Ureter (tissue), 1 donor: ENCODE data around the gene MRPS6. TPM values are rescaled to one million over a fixed set of nuclear protein-coding genes. Genes with fewer than 3 reads are reported as not detected.
A peak's percentile ranks its signal among the peaks of the same experiment; 100 is the strongest.

Source experiments
- DNase-seq: peaks from one replicate; pipeline ENCODE4 v3.0.0-alpha.2; 2020; ENCODE audit warnings: low spot score
- total RNA-seq: library from RNA; stranded (reverse); gene quantifications from one replicate; pipeline ENCODE4 v1.2.4, GENCODE V29; 2023
- donor health status: DM: yes; HTN: yes; CAD: no.

MRPS6 gene
- 43.5 TPM for total RNA-seq

DNA sequence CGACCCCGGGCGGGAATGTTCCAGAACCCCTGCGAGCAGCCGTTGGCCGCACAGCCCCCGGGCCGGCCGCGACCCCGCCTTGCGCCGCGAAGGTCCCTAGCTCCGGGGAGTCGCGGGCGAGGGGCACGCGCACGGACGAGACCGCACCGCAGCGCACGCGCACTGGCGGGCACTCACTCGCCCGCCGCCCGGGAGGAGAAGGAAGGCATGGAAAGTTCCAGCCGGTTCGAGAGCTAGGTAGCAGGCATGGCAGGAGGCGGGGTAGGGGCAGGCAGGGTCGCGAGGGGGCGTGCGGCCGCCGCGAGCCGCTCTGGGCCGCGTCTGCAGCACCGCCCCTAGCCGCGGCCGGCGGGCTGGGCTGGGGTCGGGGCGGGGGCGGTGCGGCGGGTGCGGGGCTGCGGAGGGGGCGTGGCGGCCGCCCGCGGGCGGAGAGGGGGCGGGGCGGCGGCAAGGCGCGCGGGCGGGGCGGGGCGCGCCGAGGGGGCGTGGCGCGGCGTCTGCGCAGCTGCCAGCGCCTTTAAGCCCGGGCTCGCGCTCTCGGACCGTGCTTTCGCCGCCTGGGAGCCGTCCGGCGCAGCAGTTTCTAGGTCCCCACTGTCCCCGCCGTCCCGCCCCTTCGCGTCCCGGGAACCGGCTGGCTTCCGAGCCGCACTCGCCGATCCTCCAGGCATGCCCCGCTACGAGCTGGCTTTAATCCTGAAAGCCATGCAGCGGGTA is at the start of gene MRPS6, which contains the start of gene SLC5A3:
TSS of gene MRPS6 (plus strand) at position 547 of the 717 bp plus-strand sequence. CDS start at position 670, 123 bp downstream.
TSS of gene SLC5A3 (plus strand) at position 547 of the 717 bp plus-strand sequence. CDS start 21,621 bp downstream, outside the sequence.
- DNase-seq, result peak; percentile 84

DNA sequence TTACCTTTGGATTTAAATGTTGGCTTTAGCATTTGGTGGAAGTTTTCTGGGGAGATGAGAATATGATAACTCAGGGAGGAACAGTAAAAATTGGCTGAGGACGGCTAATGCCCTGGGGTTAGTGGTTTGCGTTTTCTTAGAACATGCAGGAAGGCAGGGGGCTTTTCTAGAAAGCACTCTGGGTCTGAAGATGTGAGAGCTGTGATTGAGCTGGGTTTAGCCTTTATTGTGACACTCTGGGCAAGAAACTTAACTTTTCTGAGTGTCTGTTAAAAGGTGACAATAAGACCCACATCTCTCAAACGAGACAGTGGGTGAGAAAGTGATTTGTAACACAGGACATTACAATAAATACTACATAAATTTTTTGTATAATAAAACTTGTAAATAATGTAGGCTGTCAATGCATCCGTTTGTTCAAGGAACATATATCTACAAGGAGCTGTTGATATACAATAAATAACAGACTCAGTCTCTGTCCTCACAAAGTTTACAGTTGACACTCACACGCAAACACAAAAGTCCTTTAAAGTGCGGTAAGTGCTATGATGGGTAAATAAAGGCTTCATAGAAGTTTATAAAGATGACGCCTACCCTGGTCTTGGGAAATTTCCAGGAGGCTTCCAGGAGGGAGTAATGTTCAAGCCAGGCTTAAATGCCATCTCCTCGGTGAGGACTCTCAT is 49.5 kb upstream of the MRPS6 start:
- DNase-seq, result no peak

DNA sequence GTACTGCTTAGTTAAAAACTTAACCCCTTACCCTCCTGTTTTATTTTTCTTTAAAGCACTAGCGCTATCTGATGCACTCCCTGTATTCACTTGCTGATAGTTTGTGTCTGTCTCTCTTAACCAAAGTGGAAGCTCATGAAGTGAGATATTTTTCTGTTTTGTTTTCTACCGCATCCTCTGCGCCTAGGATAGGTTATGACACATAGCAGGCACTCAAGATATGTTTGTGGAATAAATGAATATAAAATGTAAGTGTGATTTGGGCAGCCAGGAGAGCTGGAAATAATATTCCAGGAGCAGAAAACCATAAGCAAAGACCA is 49.0 kb upstream of the MRPS6 start:
- DNase-seq, result no peak

DNA sequence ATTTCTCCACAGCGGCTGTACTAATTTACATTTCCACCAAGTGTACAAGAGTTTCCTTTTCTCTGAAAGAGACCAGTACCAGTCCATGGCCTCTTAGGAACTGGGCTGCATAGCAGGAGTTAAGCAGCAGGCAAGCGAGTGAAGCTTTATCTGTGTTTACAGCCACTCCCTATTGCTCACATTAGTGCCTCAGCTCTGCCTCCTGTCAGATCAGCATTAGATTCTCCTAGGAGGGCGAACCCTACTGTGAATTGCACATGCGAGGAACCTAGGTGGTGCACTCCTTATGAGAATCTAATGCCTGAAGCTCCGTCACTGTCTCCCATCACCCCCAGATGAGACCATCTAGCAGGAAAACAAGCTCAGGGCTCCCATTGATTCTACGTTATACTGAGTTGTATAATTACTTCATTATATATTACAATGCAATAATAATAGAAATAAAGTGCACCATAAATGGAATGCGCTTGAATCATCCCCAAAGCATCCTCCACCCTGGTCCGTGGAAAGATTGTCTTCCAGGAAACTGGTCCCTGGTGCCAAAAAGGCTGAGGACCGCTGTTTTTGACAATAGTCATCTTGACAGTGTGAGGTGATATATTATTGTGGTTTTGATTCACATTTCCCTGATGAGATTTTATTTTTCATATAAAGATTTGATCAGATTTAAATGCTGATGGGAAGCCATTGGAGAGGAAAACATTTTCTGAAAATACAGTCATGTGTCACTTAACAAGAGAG is 45.5 kb upstream of the MRPS6 start:
- no peak for DNase-seq

DNA sequence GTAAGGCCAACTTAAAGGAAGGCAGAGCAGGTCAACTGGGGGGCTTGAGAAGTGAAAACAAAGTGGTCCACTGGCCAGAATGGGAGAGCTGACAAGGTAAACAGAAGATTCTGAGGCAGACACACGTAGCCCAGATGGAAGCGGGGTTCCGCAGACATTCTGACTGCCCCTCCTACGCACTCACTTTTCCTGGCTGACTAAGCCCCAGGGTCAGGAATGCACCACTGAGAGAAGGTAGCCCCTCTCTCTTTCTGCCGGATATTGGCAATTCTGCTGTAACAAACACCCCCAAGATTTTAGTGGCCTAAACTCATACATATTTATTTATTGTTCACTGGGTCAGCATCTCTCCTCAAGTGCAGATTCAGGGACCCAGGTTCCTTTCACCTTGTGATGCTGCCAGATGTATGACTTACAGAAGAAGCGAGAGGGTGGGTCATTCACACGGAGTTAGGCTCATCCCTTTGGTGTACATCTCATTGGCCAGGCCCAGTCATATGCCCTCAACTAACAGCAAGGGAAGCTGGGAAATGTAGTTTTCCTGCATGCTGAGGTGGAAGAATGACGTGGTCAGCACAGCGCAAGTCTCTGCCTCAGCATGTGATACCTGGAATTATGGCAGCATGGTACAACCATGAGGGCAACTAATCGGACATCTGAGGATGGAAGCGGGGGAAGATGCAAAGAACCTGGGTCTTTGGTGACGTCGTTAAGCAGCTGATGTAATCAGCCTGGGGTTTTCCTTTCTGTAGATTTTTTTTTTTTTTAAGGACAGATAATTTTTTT is 43.4 kb upstream of the MRPS6 start:
- DNase-seq, result no peak

DNA sequence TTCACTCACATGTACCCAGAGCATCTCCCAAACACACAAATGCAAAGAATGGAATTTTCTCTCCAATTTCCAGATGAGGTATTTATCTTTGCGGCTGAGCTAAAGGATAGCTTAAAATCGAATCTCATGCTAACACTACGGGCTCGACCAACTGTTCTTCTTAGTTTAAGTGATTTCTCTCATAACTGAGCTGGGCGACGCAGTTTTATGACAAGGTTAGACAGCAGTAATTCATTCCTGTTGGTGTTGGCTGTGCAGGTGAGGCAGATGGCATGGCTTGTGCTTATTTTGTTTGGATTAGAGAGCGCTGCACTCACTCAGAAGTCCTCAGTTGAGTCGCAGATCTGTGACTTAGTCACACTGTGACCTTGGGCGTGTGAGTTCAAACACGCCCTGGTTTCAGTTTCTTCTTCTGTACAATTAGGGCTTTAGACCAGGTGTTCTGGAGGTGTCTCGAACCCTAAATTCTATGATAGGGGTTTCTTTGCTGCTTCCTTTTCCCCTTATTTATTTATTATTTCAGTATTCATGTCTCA is 41.5 kb upstream of the MRPS6 start:
- DNase-seq, result no peak

DNA sequence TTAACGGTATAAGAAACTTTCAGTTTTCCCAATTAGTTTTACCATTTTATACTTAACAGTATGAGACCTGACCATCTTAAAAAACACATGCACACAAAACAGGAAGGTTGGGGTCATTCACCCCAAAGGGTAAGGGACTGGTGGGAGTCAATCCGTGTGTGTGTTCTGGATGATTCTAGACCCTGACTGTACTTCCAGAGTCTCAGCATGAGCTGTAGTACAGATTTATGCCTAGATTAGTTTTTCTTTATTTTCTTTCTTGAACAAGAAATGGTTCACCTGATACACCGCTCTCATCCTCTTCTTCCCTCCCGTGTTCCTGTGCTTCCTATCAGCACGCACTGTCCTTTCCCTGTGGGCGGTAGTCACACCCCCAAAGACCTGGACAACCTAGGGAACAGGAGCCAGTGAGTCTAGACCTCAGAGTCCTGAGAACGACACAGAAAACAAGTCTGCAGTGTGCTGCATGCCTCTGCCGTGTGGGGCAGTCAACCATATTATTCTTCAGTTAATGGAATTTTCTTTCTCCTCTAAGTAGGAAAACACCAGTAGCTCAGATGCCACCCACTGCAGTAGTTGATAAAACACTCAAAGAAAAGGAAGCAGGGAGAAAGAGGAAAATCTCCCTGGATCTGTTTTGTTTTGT is 38.9 kb upstream of the MRPS6 start:
- no peak for DNase-seq

DNA sequence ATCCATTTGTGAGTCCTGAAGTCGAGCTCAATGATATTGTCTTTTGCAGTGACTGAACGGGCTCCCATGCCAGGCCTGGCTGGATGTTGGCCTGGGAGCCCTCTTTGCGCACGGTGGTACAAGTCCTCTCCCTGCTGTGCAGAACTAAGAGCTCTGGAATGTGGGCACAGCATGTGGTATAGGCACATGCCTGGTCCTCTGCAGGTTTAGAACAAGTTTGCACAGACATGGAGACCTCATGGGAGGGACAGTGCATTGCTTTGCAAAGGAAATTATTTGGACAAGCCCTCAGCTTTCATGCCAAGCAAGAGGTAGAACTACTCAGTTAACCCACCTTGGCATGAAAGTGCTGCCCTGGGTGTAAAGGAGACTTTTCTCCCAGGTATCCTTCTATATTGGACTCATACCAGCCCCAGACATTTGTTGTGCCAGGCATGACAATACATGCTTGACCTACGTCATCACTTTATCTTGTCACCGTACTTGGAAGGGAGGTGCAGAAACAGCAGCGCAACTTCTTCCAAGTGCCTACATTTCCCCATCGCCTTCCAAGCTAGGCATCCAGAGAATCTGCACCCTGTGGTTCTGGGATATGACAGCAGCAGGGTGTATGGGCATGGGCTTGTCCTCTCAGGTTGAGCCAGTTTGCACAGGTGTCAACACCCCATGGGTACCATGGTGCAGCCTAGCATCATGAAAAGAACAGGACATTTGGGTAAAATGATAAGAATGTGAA is 37.6 kb upstream of the MRPS6 start:
- no peak for DNase-seq

DNA sequence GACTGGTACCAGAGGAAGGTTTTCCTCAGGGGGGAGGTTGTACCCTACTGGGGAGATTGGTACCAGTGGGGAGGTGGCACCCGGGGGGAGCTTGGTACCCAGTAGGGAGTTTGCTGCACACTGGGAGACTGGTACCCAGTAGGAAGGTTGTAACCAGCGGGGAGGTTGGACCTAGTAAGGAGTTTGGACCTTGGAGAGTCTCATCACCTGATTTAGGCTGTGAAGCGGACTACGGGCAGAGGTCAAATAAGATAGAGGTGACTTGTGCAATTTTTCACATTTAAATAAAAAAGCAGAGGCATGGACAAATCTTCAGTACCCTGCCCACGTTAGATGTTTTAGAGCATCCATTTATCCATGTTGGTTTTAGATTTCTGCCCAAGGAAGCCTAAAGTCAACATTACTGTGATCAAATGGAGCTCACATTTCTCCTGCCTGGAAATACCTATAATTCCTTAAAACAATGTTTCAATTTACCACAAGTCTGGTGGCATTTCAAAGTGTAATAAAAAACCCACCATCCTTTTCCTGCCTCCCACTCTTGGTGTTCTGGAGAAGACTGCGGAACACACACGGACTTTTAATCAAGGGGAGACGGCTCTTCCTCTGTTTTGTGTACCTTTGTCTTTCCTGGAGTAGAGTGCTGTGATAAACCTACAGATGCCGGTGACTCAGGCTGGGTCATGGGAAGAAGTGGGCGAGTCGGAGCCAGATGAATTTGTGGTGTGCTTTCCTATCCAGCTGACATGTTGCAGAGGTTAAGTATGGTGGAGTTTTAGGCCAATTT is 36.2 kb upstream of the MRPS6 start:
- DNase-seq, result no peak

DNA sequence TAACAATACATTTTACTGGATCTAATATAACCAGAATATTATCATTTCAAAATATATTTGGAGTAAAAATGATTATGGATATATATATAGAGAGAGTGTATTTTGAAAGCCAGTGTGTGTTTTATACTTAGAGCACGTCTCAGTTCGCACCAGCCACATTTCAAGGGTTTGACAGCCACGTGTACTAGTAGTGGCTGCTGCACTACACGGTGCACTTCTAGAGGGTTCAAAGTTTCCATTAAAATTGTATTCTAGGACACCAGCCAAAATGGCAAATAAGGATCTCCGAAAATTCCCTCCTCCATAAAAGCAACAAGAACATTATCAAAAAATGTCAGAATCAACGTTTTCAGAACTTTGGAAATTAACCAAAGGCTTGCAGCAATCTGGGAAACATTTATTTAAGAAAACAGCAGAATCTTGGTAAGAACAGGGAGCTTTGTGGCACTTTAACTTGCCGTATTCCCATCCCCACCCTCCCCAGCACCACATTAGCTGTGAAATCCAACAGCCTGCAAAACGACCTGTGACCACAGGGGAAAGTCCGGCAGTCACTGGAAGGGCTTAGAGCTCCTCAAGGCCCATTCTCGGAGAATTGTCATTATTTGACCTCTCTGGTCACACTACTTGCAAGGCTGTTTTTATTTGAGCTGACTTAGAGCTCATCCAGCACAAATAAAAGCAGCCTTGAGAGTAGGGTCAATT is 33.5 kb upstream of the MRPS6 start:
- DNase-seq, result no peak

DNA sequence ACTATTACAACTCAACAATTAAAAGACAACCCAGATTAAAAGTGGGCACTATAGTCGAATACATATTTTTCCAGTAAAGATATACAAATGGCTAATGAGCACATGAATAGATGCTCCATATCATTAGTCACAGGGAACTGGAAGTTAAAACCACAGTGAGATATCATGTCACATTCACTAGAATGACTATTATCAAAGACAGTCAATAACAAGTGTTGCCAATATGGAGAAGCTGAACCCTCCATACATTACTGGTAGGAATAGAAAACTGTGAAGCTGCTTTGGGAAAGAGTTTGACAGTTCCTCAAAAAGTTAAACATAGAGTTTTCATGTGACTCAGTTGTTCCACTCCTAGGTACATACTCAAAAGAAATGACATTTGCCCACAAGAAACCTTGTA is 30.6 kb upstream of the MRPS6 start:
- DNase-seq, result no peak

DNA sequence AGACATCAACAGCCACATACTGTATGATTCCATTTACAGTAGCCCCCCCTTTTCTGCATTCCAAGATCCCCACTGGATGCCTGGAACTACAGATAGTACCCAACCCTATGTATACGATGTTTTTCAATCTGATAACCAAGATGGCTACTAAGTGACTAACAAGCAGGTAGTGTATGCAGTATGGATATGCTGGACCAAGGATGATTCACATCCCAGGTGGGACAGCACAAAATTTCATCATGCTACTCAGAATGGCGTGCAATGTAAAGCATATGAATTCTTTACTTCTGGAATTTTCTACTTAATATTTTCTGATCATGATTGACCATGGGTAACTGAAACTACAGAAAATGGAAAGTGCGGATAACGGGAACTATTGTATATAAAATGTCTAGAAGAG is 30.0 kb upstream of the MRPS6 start:
- DNase-seq, result no peak

DNA sequence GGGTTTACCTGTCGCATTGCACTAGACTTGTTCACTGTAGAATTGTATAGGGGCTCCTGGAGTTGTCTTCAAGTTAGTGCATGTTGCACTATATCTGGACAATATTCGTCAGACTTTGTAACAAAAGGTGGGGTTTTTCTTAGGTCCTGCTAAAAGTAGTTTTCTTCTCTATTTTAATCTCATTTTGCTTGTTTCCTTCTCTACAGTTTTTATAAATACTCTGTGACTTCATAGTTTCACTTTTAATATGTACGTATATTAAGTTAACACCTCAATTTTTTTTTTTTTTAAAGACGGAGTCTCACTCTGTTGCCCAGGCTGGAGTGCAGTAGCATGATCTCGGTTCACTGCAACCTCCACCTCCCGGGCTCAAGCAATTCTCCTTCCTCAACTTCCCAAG is 26.5 kb upstream of the MRPS6 start:
- DNase-seq, result no peak

DNA sequence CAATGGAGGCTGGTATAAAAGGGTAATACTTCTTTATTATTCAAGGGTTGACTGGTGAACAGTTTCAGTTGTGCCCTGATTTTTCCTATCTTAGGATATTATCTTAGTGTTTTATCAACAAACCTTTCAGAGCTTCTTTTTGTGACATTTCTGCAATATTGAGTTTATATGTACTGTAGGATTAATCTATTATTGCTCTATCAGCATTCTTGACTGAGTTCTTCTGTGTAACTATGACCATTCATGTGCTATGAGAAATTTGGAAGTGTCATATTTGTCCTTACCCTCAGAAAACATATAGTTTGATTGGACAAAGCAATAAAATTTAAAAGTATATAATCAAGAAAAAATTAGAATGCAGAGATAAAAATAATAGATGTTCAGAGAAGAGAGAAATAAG is 25.5 kb upstream of the MRPS6 start:
- DNase-seq, result no peak

DNA sequence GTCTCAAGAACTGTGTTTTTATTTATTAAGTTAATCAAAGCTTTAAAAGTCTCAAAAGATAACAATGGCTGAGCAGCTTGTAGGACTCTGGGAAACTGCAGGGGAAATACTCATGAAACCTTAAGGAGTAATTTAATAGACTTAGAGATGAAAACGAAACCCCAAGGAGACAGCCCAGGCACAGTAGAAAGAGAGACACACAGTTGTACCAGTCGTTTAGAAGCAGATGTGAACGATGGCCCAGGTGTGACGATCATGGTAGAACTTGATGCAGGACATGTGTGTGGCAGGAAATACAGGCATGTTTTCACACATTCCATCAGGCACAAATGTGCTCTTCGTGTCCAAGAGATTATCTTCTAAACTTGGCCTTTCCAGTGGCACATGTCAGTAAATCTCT is 21.2 kb upstream of the MRPS6 start:
- no peak for DNase-seq

DNA sequence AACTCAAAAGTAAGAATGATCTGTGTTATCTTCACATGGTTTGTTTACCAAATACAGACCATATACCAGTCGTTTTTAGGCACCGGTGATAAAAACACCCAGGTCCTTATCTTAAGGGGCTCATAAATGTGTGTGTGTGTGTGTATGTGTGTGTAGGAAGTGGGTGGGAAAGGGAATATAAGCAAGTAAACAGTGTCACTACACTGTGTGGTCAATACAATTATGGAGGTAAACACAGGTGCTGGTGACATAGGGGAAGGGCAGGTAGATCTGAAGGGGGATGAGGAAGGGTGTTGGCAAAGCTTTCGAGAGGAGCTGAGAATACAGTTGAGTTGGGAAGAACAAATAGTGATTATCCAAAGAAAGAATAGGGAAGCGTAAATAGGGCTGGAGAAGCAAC is 19.1 kb upstream of the MRPS6 start:
- no peak for DNase-seq

DNA sequence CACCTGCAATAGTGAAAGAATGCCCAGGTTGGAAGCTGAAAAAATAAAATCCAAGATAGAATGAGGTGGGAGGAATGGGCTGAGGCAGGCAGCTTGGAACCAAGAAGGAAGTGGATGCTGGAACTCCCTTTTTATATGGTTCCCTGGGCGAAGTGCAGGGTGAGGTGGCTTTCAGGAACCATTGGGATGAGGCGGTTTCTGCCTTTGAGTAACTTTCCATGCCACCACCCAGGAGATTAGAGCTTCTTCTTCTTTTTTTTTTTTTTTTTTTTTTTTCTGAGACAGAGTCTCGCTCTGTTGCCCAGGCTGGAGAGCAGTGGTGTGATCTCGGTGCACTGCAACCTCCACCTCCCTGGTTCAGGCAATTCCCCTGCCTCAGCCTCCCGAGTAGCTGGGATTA is 17.8 kb upstream of the MRPS6 start:
- DNase-seq, result no peak

DNA sequence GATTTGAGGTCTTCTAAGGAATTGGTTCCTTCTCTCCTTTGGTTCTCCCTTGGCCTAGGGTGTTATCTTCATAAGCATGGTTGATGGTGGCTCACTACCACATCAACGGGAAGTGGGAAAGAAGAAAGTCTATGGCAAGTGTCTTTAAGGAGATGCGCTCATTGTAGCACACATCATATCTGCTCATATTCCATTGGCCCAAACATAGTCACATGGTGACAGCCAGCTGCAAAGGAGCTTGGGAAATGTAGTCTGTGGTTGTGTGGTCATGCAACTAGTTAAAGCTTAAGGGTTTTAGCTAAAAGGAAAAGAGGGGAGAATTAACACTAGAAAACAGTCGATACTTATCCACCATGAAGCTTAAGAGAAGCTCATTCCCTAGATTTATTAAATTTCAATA is 11.4 kb upstream of the MRPS6 start:
- no peak for DNase-seq

DNA sequence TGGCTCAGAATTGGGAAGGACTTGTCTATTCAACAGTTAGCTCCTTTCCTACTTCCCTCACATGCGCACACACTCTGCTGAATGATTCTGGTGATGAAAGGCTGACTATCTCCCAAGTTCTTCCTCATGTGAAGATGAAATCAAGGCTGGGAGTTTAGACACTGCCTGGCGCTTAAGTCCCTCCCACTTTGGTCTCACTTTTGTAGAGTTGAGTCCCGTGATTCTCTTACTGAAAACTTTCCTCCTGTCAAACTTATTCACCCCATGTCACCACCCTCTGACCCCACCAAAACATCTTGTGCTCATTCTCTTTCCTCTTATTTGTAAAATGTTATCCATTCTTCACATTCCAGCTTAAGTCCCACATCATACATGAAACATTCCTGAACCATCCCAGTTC is 8.4 kb upstream of the MRPS6 start:
- DNase-seq, result no peak
